ENCODE data around the gene LHPP. TPM values are rescaled to one million over a fixed set of nuclear protein-coding genes. Genes with fewer than 3 reads are reported as not detected.

The LHPP gene
- total RNA-seq, 1 donor from 2014 or later: 15.3 TPM

- Mint-ChIP-seq H3K36me3 (ENCODE audit: low read depth) (peaks cover 2% of the 10 kb centered on the region), H3K27me3 (ENCODE audit: low read depth) (no peaks in the 10 kb centered on the region), H3K4me1 (ENCODE audit: low read depth) (peaks cover 13% of the 10 kb centered on the region), H3K27ac (ENCODE audit: unreplicated experiment) (no peak overlapping the region), H3K4me3 (ENCODE audit: unreplicated experiment) (no peak overlapping the region), H3K9me3 (ENCODE audit: low read depth) (peaks cover 3% of the 10 kb centered on the region)
- DNase-seq (ENCODE audit: low spot score): no peak
- TF ChIP-seq CTCF (IDR thresholded peaks at IDR 0.05): no peak
These were observed 170.9 kb downstream of the LHPP start for GRCh38 chr10:124632566-124632965.

GRCh38 chr10:124636271-124636995 is 174.8 kb downstream of the LHPP start:
- Mint-ChIP-seq H3K4me1 (ENCODE audit: low read depth) (peaks cover 11% of the 10 kb centered on the region), H3K4me3 (ENCODE audit: unreplicated experiment) (no peak overlapping the region), H3K27me3 (ENCODE audit: low read depth) (no peaks in the 10 kb centered on the region), H3K36me3 (ENCODE audit: low read depth) (peaks cover 2% of the 10 kb centered on the region), H3K9me3 (ENCODE audit: low read depth) (peaks cover 3% of the 10 kb centered on the region), H3K27ac (ENCODE audit: unreplicated experiment) (no peak overlapping the region)
- no peak for TF ChIP-seq CTCF (IDR thresholded peaks at IDR 0.05)
- no peak for DNase-seq (ENCODE audit: low spot score)

GRCh38 chr10:124637091-124637700 is 175.6 kb downstream of the LHPP start:
- Mint-ChIP-seq H3K4me3 (ENCODE audit: unreplicated experiment) (no peak overlapping the region), H3K4me1 (ENCODE audit: low read depth) (peaks cover 14% of the 10 kb centered on the region), H3K27me3 (ENCODE audit: low read depth) (no peaks in the 10 kb centered on the region), H3K36me3 (ENCODE audit: low read depth) (peaks cover 2% of the 10 kb centered on the region), H3K27ac (ENCODE audit: unreplicated experiment) (no peak overlapping the region), H3K9me3 (ENCODE audit: low read depth) (peaks cover 3% of the 10 kb centered on the region)
- no peak for DNase-seq (ENCODE audit: low spot score)
- no peak for TF ChIP-seq CTCF (IDR thresholded peaks at IDR 0.05)

- Mint-ChIP-seq H3K36me3 (ENCODE audit: low read depth) (peaks cover 2% of the 10 kb centered on the region), H3K27ac (ENCODE audit: unreplicated experiment) (no peak overlapping the region), H3K9me3 (ENCODE audit: low read depth) (peaks cover 3% of the 10 kb centered on the region), H3K4me3 (ENCODE audit: unreplicated experiment) (no peak overlapping the region), H3K4me1 (ENCODE audit: low read depth) (peaks cover 14% of the 10 kb centered on the region), H3K27me3 (ENCODE audit: low read depth) (no peaks in the 10 kb centered on the region)
- DNase-seq (ENCODE audit: low spot score): no peak
- TF ChIP-seq CTCF (IDR thresholded peaks at IDR 0.05): no peak
These were observed 176.1 kb downstream of the LHPP start for GRCh38 chr10:124637746-124638145.

GRCh38 chr10:124639206-124639605 is 177.6 kb downstream of the LHPP start:
- Mint-ChIP-seq H3K9me3 (ENCODE audit: low read depth) (no peaks in the 10 kb centered on the region), H3K4me3 (ENCODE audit: unreplicated experiment) (no peak overlapping the region), H3K4me1 (ENCODE audit: low read depth) (peaks cover 14% of the 10 kb centered on the region), H3K27ac (ENCODE audit: unreplicated experiment) (no peak overlapping the region), H3K36me3 (ENCODE audit: low read depth) (no peaks in the 10 kb centered on the region), H3K27me3 (ENCODE audit: low read depth) (no peaks in the 10 kb centered on the region)
- no peak for TF ChIP-seq CTCF (IDR thresholded peaks at IDR 0.05)
- no peak for DNase-seq (ENCODE audit: low spot score)
